Measurements from ENCODE around the gene ATXN2.

Gene ATXN2

GRCh38 chr12:111429828-111430432 lies 169.2 kb downstream of the ATXN2 start:
- H3K27me3 ChIP-seq (ENCODE audit: control insufficient read depth, insufficient read depth, low read length) = no peaks in the 10 kb centered on the region
- H3K4me2 ChIP-seq (ENCODE audit: low read length) = peak overlapping the region; percentile 9
- peaks cover 74% of the 10 kb centered on the region for H3K4me1 ChIP-seq (ENCODE audit: control insufficient read depth, insufficient read depth, low read length)
- no peak overlapping the region for H3K9ac ChIP-seq (ENCODE audit: low read depth, low read length)
- no peak overlapping the region for H3K4me3 ChIP-seq (ENCODE audit: low read length)
- peaks cover 65% of the 10 kb centered on the region for H3K36me3 ChIP-seq (ENCODE audit: insufficient read depth, low read length)
- H3K9me3 ChIP-seq (replicated peaks; ENCODE audit: low read length) = no peaks in the 10 kb centered on the region

- Histone ChIP-seq H3K4me1 (ENCODE audit: control insufficient read depth, insufficient read depth, low read length) (peaks cover 71% of the 10 kb centered on the region), H3K4me2 (ENCODE audit: low read length) (no peak overlapping the region), H3K4me3 (ENCODE audit: low read length) (no peak overlapping the region), H3K9ac (ENCODE audit: low read depth, low read length) (no peak overlapping the region), H3K9me3 (replicated peaks; ENCODE audit: low read length) (no peaks in the 10 kb centered on the region), H3K27me3 (ENCODE audit: control insufficient read depth, insufficient read depth, low read length) (no peaks in the 10 kb centered on the region), H3K36me3 (ENCODE audit: insufficient read depth, low read length) (peaks cover 74% of the 10 kb centered on the region)
Observed at GRCh38 chr12:111428728-111429175, 170.4 kb downstream of the ATXN2 start.

- Histone ChIP-seq H3K36me3 (ENCODE audit: insufficient read depth, low read length) (peaks cover 69% of the 10 kb centered on the region), H3K9me3 (replicated peaks; ENCODE audit: low read length) (no peaks in the 10 kb centered on the region), H3K4me1 (ENCODE audit: control insufficient read depth, insufficient read depth, low read length) (peaks cover 66% of the 10 kb centered on the region), H3K4me2 (ENCODE audit: low read length) (no peak overlapping the region), H3K4me3 (ENCODE audit: low read length) (no peak overlapping the region), H3K27me3 (ENCODE audit: control insufficient read depth, insufficient read depth, low read length) (no peaks in the 10 kb centered on the region), H3K9ac (ENCODE audit: low read depth, low read length) (no peak overlapping the region)
Observed at GRCh38 chr12:111428081-111428727, 170.9 kb downstream of the ATXN2 start.

- Histone ChIP-seq H3K27me3 (ENCODE audit: control insufficient read depth, insufficient read depth, low read length) (no peaks in the 10 kb centered on the region), H3K4me3 (ENCODE audit: low read length) (no peak overlapping the region), H3K9ac (ENCODE audit: low read depth, low read length) (no peak overlapping the region), H3K4me1 (ENCODE audit: control insufficient read depth, insufficient read depth, low read length) (peaks cover 61% of the 10 kb centered on the region), H3K4me2 (ENCODE audit: low read length) (no peak overlapping the region), H3K9me3 (replicated peaks; ENCODE audit: low read length) (no peaks in the 10 kb centered on the region), H3K36me3 (ENCODE audit: insufficient read depth, low read length) (peaks cover 66% of the 10 kb centered on the region)
Observed at GRCh38 chr12:111427417-111428074, 171.6 kb downstream of the ATXN2 start.

GRCh38 chr12:111426344-111427185 lies 172.6 kb downstream of the ATXN2 start:
- H3K4me1 ChIP-seq (ENCODE audit: control insufficient read depth, insufficient read depth, low read length) = peaks cover 51% of the 10 kb centered on the region

GRCh38 chr12:111425655-111426054 lies 173.5 kb downstream of the ATXN2 start:
- no peak overlapping the region for H3K4me3 ChIP-seq (ENCODE audit: low read length)
- peaks cover 69% of the 10 kb centered on the region for H3K36me3 ChIP-seq (ENCODE audit: insufficient read depth, low read length)
- H3K9ac ChIP-seq (ENCODE audit: low read depth, low read length) = no peak overlapping the region
- H3K4me1 ChIP-seq (ENCODE audit: control insufficient read depth, insufficient read depth, low read length) = peaks cover 43% of the 10 kb centered on the region
- H3K9me3 ChIP-seq (replicated peaks; ENCODE audit: low read length) = no peaks in the 10 kb centered on the region
- no peaks in the 10 kb centered on the region for H3K27me3 ChIP-seq (ENCODE audit: control insufficient read depth, insufficient read depth, low read length)
- no peak overlapping the region for H3K4me2 ChIP-seq (ENCODE audit: low read length)

More at GRCh38 chr12:111426344-111427185, 172.6 kb downstream of the ATXN2 start:
- peaks cover 66% of the 10 kb centered on the region for H3K36me3 ChIP-seq (ENCODE audit: insufficient read depth, low read length)
- no peaks in the 10 kb centered on the region for H3K9me3 ChIP-seq (replicated peaks; ENCODE audit: low read length)
- H3K27me3 ChIP-seq (ENCODE audit: control insufficient read depth, insufficient read depth, low read length) = no peaks in the 10 kb centered on the region
- no peak overlapping the region for H3K9ac ChIP-seq (ENCODE audit: low read depth, low read length)
- H3K4me3 ChIP-seq (ENCODE audit: low read length) = no peak overlapping the region
- no peak overlapping the region for H3K4me2 ChIP-seq (ENCODE audit: low read length)

- Histone ChIP-seq H3K27me3 (ENCODE audit: control insufficient read depth, insufficient read depth, low read length) (no peaks in the 10 kb centered on the region), H3K4me2 (ENCODE audit: low read length) (no peak overlapping the region), H3K36me3 (ENCODE audit: insufficient read depth, low read length) (peaks cover 70% of the 10 kb centered on the region), H3K4me1 (ENCODE audit: control insufficient read depth, insufficient read depth, low read length) (peaks cover 35% of the 10 kb centered on the region), H3K9ac (ENCODE audit: low read depth, low read length) (no peak overlapping the region), H3K9me3 (replicated peaks; ENCODE audit: low read length) (no peaks in the 10 kb centered on the region), H3K4me3 (ENCODE audit: low read length) (no peak overlapping the region)
Observed at GRCh38 chr12:111424793-111425251, 174.3 kb downstream of the ATXN2 start.

GRCh38 chr12:111424189-111424792 lies 174.8 kb downstream of the ATXN2 start:
- H3K4me1 ChIP-seq (ENCODE audit: control insufficient read depth, insufficient read depth, low read length) = peaks cover 30% of the 10 kb centered on the region
- H3K36me3 ChIP-seq (ENCODE audit: insufficient read depth, low read length) = peaks cover 71% of the 10 kb centered on the region
- no peak overlapping the region for H3K4me2 ChIP-seq (ENCODE audit: low read length)

GRCh38 chr12:111420494-111420893 lies 178.6 kb downstream of the ATXN2 start:
- H3K4me1 ChIP-seq (ENCODE audit: control insufficient read depth, insufficient read depth, low read length) = peaks cover 15% of the 10 kb centered on the region
- no peak overlapping the region for H3K4me2 ChIP-seq (ENCODE audit: low read length)
- peaks cover 68% of the 10 kb centered on the region for H3K36me3 ChIP-seq (ENCODE audit: insufficient read depth, low read length)
- no peaks in the 10 kb centered on the region for H3K27me3 ChIP-seq (ENCODE audit: control insufficient read depth, insufficient read depth, low read length)
- H3K4me3 ChIP-seq (ENCODE audit: low read length) = no peak overlapping the region
- H3K9ac ChIP-seq (ENCODE audit: low read depth, low read length) = no peak overlapping the region
- H3K9me3 ChIP-seq (replicated peaks; ENCODE audit: low read length) = no peaks in the 10 kb centered on the region

More at GRCh38 chr12:111424189-111424792, 174.8 kb downstream of the ATXN2 start:
- Histone ChIP-seq H3K27me3 (ENCODE audit: control insufficient read depth, insufficient read depth, low read length) (no peaks in the 10 kb centered on the region), H3K9me3 (replicated peaks; ENCODE audit: low read length) (no peaks in the 10 kb centered on the region), H3K4me3 (ENCODE audit: low read length) (no peak overlapping the region), H3K9ac (ENCODE audit: low read depth, low read length) (no peak overlapping the region)

GRCh38 chr12:111419784-111420183 lies 179.3 kb downstream of the ATXN2 start:
- H3K9me3 ChIP-seq (replicated peaks; ENCODE audit: low read length) = no peaks in the 10 kb centered on the region
- no peak overlapping the region for H3K9ac ChIP-seq (ENCODE audit: low read depth, low read length)
- H3K4me3 ChIP-seq (ENCODE audit: low read length) = no peak overlapping the region
- H3K4me1 ChIP-seq (ENCODE audit: control insufficient read depth, insufficient read depth, low read length) = peaks cover 10% of the 10 kb centered on the region
- H3K27me3 ChIP-seq (ENCODE audit: control insufficient read depth, insufficient read depth, low read length) = no peaks in the 10 kb centered on the region
- no peak overlapping the region for H3K4me2 ChIP-seq (ENCODE audit: low read length)
- peaks cover 66% of the 10 kb centered on the region for H3K36me3 ChIP-seq (ENCODE audit: insufficient read depth, low read length)

GRCh38 chr12:111418594-111418880 lies 180.6 kb downstream of the ATXN2 start:
- H3K9ac ChIP-seq (ENCODE audit: low read depth, low read length) = no peak overlapping the region
- peaks cover 14% of the 10 kb centered on the region for H3K4me1 ChIP-seq (ENCODE audit: control insufficient read depth, insufficient read depth, low read length)

More at GRCh38 chr12:111418594-111418880, 180.6 kb downstream of the ATXN2 start:
- H3K4me3 ChIP-seq (ENCODE audit: low read length) = no peak overlapping the region
- H3K27me3 ChIP-seq (ENCODE audit: control insufficient read depth, insufficient read depth, low read length) = no peaks in the 10 kb centered on the region
- peaks cover 58% of the 10 kb centered on the region for H3K36me3 ChIP-seq (ENCODE audit: insufficient read depth, low read length)
- no peak overlapping the region for H3K4me2 ChIP-seq (ENCODE audit: low read length)
- H3K9me3 ChIP-seq (replicated peaks; ENCODE audit: low read length) = no peaks in the 10 kb centered on the region

Data from skeletal muscle satellite cell (primary cell).